ENCODE results near the gene C13orf42.

GRCh38 chr13:51112771-51113170, 1.7 kb upstream of the C13orf42 start:
- no peak for TF ChIP-seq POLR2A (IDR thresholded peaks at IDR 0.05)
- TF ChIP-seq CTCF (IDR thresholded peaks at IDR 0.05), result no peak
